GOT3 (cell line): Measurements from ENCODE around the gene AOPEP.

Source experiments
- DNase-seq: peaks from one replicate; lab custom pipeline; 2025; ENCODE audit warnings: mixed read lengths; lab: John Stamatoyannopoulos, UW

The AOPEP gene

GRCh38 chr9:94918038-94918753, 191.7 kb downstream of the AOPEP start:
- DNase-seq = no peak

- no peak for DNase-seq
These were observed 193.0 kb downstream of the AOPEP start for GRCh38 chr9:94919376-94920098.

- DNase-seq = no peak
These were observed 194.1 kb downstream of the AOPEP start for GRCh38 chr9:94920420-94921091.

DNA sequence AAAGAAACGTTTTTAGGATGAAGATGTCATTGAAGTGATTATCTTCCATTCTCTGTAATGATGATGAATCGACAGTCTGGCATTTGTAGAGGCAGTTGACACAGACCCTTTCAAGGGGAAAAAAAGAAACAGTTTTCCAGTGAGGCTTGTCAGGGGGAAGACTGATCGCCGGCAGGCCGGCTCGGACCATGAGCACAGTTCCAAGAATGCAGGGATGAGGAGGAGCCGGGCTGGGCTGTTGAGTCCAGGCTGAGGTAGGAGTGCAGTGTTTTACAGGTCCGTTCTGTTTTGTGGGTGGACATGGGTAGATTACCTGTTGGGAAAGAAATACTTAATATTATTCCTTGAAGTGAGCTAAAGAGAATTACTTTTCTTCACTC, 194.6 kb downstream of the AOPEP start:
- no peak for DNase-seq

DNA sequence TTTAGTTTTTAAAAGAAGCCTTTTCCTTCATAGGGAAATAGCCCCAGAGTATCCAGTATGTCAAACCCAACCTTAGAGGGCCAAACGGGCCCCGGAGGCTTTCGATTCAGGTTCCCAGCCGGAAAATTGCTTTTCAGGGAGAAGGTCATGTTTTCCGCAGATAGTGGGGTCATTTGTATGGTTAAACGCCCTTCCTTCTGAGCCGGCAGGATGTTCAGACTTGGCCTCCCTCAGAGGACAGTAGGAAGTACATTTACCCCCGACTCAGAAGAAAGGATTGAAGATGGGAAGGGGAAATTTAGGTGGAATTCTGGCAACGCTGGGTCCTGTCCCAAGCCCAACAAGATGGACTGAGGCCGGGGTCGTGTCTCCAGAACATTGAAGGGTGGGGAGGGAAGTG, 195.2 kb downstream of the AOPEP start:
- DNase-seq = no peak

- no peak for DNase-seq
These were observed 195.7 kb downstream of the AOPEP start for GRCh38 chr9:94922098-94922607.

- DNase-seq = no peak
These were observed 196.2 kb downstream of the AOPEP start for GRCh38 chr9:94922691-94923107.

- DNase-seq = no peak
These were observed 197.0 kb downstream of the AOPEP start for GRCh38 chr9:94923326-94924089.

- no peak for DNase-seq
These were observed 199.4 kb downstream of the AOPEP start for GRCh38 chr9:94925751-94926430.

GRCh38 chr9:94926431-94926800, 199.9 kb downstream of the AOPEP start:
- DNase-seq = no peak

DNA sequence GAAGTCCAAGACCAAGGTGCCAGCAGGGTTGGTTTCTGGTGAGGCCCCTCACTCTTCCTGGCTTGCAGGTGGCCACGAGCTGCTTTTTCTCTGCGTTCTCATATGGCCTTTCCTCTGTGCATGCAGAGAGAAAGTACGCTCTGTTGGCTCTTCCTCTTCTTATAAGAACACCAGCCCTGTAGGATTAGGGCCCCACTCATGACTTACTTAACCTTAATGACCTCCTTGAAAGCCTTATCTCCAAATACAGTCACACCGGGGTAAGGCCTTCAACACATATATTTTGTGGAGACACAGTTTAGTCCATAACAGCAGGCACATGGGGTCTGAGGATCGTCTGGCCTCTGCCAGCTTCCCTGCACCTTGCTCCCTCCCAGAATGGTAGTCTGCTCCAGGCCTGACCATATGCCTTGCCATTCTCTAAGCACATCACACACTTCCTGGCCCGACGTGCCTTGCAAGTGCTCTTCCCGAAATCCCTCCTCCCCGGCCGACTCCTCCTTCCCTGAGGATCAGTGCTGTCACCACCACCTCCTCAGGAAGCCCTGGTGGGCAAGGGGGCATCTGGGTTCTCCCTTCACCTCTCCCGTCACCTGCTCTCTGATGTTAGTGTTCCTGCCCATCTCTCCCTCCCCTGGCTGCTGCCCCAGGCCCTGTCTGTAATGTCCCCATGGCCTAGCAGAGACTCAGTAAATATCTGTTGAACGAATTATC, 200.7 kb downstream of the AOPEP start:
- DNase-seq = no peak

GRCh38 chr9:94927762-94928670, 201.5 kb downstream of the AOPEP start:
- no peak for DNase-seq

GRCh38 chr9:94928691-94929368, 202.3 kb downstream of the AOPEP start:
- no peak for DNase-seq

GRCh38 chr9:94929369-94929756, 202.9 kb downstream of the AOPEP start:
- no peak for DNase-seq

DNA sequence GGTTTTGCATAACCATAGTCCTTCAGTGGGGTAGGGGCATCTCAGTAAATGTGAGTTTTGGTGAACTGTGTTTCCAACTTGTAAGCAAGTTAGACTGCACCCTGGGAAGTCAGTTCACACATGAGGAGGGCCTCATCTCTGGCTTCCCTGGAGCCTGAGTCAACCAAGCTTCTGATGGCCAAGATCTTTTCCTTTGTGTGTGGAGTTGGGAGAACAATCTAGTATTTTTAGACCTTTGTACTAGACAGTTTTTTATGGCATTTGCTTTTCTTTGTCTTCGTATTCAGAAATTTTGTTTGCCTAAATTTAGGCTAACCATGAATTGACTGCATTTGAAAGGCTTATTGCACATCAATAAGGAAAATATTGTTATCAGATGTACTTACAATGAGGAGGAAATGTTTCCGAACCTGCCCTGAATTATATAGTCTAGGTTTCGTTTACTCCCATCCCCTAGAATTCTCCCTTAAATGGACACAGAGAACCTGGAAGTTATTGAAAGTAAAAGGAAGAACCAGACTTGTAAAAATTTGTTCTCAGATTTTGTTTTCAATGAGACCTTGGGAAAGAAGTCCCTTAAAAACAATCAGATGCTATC, 204.6 kb downstream of the AOPEP start:
- DNase-seq = no peak

GRCh38 chr9:94931740-94932139, 205.2 kb downstream of the AOPEP start:
- DNase-seq = no peak

- DNase-seq = no peak
These were observed 206.4 kb downstream of the AOPEP start for GRCh38 chr9:94932652-94933510.

DNA sequence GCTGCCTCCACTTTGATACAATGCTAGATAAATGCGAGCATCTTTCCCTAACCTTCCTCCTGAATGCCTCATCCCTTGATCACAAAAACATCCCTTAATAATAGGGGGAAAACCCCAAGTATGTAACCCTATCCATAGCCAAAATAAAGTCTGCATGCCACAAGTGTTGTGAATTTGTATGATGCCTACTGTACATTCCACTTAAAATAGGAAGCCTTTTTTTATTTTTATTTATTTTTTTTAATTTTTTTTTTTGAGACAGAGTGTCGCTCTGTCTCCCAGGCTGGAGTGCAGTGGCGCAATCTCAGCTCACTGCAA, 207.0 kb downstream of the AOPEP start:
- DNase-seq = no peak
